Activated effector memory CD4-positive, alpha-beta T cell treated with Interleukin-2 at 50 U/mL for 16 hours (primary cell): Measurements from ENCODE around the gene HBA2.
"Not testable (repeated sequence)": the region's sequence is repeated elsewhere in the genome, so short reads cannot be mapped to it uniquely, and the experiment has no call there.

Source experiments
- DNase-seq: peaks from one replicate; pipeline ENCODE4 v3.0.0-alpha.2; 2020

The HBA2 gene

GRCh38 chr16:159136-159849 is 13.4 kb upstream of the HBA2 start:
- no peak for DNase-seq

- DNase-seq = not testable (repeated sequence)
Measured at GRCh38 chr16:160242-160641, 12.4 kb upstream of the HBA2 start.

- no peak for DNase-seq
Measured at GRCh38 chr16:160691-161190, 11.9 kb upstream of the HBA2 start.

GRCh38 chr16:162271-162991 is 10.2 kb upstream of the HBA2 start:
- DNase-seq = no peak

DNA sequence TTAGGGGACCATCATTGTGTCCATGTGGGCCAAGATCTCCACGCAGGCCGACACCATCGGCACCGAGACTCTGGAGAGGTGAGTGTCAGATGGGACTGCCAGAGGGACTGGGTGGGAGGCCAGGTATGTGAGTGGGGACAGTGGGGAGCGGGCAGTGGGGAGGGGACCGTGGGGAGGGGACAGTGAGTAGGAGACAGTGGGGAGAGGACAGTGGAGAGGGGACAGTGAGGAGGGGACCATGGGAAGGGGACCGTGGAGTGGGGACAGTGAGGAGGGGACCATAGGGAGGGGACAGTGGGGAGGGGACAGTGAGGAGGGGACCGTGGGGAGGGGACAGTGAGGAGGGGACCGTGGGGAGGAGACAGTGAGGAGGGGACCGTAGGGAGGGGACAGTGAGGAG is 9.5 kb upstream of the HBA2 start:
- DNase-seq = not testable (repeated sequence)

- not testable (repeated sequence) for DNase-seq
Measured at GRCh38 chr16:163696-164095, 9.0 kb upstream of the HBA2 start.

DNA sequence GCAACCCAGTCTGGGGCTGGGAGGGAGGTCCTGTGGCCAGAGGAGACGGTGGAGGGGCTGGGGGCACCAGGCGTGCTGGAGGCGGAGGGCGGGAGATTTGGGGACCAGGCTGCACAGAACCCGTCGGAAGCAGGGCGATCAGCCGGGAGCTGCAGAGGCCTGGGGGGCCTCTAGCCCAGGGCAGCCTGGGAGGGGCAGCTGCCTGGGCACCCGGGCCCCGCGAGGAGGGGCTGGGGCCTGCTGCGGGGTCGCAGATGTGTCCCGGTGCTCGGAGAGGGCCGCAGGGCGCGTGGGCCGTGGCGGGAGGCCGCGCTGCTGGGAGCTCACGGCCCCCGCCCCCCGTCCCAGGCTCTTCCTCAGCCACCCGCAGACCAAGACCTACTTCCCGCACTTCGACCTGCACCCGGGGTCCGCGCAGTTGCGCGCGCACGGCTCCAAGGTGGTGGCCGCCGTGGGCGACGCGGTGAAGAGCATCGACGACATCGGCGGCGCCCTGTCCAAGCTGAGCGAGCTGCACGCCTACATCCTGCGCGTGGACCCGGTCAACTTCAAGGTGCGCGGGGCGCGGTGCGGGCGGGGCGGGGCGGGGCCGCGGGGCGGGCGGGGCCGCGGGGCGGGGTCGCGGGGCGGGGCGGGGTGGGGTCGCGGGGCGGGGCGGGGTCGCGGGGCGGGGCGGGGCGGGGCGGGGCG is 8.4 kb upstream of the HBA2 start:
- DNase-seq = not testable (repeated sequence)

- DNase-seq = no peak
Measured at GRCh38 chr16:164827-165538, 7.7 kb upstream of the HBA2 start.

DNA sequence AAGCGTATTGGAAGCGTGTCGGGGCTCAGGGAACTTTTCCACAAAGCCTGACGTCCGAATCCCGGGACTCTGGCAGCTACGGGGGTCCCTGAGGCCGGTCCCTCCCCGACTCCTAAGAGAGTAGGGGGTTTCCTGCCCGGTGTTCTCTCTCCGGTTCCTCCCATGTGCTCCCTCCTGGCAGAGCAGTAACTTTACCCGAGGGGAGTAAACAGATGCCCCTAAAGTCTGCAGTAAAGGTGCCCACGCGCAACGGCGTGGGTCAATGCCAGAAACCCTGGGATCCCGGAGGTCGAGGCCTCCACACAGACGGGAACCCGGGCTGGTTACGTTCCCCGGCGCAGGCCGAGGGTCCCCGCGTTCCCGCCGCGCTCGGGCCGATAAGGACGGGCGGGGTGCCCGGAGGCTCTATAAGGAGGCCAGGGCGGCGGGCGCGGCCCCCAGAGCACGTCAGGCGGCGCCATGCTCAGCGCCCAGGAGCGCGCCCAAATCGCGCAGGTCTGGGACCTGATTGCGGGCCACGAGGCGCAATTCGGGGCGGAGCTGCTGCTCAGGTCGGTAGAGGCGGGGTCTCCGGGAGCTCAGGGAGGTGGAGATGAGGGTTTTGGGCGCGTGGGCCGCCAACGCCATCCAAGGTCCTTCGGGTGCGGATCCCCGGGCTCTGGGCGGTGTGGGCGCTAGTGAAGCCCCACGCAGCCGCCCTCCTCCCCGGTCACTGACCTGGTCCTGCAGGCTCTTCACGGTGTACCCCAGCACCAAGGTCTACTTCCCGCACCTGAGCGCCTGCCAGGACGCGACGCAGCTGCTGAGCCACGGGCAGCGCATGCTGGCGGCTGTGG is 6.9 kb upstream of the HBA2 start, which contains the start of gene HBM:
TSS of gene HBM (plus strand) at position 440 of the 836 bp plus-strand sequence. CDS start at position 460, 20 bp downstream.
- no peak for DNase-seq

- DNase-seq = no peak
Measured at GRCh38 chr16:166375-167121, 6.1 kb upstream of the HBA2 start.

GRCh38 chr16:167122-167690 is 5.5 kb upstream of the HBA2 start:
- no peak for DNase-seq

DNA sequence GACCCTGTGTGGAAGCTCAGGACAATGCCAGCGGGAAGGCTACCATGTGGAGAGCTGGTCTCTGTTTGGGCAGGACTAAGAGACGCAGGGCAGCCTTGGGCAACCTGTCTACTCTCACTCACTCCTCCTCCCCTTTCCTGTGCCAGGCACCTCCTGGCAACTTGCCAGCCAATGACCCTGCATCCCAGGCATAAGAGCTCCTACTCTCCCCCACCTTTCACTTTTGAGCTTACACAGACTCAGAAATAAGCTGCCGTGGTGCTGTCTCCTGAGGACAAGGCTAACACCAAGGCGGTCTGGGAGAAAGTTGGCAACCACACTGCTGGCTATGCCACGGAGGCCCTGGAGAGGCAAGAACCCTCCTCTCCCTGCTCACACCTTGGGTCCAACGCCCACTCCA is 4.3 kb upstream of the HBA2 start:
- DNase-seq = no peak

DNA sequence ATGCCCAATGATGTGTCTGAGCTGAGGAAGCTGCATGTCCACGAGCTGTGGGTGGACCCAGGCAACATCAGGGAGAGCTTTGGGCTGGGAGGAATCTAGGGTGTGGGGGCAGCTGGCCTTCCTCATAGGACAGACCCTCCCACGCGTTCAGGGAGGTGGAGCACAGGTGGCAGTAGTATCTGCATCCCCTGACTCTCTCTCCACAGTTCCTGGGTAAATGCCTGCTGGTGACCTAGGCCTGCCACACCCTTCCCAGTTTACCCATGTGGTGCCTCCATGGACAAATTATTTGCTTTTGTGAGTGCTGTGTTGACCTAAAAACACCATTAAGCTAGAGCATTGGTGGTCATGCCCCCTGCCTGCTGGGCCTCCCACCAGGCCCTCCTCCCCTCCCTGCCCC is 3.7 kb upstream of the HBA2 start:
- DNase-seq = no peak

DNA sequence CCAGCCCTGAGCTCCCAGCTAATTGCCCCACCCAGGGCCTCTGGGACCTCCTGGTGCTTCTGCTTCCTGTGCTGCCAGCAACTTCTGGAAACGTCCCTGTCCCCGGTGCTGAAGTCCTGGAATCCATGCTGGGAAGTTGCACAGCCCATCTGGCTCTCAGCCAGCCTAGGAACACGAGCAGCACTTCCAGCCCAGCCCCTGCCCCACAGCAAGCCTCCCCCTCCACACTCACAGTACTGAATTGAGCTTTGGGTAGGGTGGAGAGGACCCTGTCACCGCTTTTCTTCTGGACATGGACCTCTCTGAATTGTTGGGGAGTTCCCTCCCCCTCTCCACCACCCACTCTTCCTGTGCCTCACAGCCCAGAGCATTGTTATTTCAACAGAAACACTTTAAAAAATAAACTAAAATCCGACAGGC is 2.6 kb upstream of the HBA2 start:
- DNase-seq = not testable (repeated sequence)

GRCh38 chr16:170788-171187 is 1.9 kb upstream of the HBA2 start:
- no peak for DNase-seq

GRCh38 chr16:173211-173854 is 657 bp downstream of the HBA2 start:
- DNase-seq = not testable (repeated sequence)

DNA sequence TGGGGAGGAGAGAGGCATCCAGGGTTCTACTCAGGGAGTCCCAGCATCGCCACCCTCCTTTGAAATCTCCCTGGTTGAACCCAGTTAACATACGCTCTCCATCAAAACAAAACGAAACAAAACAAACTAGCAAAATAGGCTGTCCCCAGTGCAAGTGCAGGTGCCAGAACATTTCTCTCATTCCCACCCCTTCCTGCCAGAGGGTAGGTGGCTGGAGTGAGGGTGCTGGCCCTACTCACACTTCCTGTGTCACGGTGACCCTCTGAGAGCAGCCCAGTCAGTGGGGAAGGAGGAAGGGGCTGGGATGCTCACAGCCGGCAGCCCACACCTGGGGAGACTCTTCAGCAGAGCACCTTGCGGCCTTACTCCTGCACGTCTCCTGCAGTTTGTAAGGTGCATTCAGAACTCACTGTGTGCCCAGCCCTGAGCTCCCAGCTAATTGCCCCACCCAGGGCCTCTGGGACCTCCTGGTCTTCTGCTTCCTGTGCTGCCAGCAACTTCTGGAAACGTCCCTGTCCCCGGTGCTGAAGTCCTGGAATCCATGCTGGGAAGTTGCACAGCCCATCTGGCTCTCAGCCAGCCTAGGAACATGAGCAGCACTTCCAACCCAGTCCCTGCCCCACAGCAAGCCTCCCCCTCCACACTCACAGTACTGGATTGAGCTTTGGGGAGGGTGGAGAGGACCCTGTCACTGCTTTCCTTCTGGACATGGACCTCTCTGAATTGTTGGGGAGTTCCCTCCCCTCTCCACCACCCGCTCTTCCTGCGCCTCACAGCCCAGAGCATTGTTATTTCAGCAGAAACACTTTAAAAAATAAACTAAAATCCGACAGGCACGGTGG is 1.5 kb downstream of the HBA2 start:
- not testable (repeated sequence) for DNase-seq

DNA sequence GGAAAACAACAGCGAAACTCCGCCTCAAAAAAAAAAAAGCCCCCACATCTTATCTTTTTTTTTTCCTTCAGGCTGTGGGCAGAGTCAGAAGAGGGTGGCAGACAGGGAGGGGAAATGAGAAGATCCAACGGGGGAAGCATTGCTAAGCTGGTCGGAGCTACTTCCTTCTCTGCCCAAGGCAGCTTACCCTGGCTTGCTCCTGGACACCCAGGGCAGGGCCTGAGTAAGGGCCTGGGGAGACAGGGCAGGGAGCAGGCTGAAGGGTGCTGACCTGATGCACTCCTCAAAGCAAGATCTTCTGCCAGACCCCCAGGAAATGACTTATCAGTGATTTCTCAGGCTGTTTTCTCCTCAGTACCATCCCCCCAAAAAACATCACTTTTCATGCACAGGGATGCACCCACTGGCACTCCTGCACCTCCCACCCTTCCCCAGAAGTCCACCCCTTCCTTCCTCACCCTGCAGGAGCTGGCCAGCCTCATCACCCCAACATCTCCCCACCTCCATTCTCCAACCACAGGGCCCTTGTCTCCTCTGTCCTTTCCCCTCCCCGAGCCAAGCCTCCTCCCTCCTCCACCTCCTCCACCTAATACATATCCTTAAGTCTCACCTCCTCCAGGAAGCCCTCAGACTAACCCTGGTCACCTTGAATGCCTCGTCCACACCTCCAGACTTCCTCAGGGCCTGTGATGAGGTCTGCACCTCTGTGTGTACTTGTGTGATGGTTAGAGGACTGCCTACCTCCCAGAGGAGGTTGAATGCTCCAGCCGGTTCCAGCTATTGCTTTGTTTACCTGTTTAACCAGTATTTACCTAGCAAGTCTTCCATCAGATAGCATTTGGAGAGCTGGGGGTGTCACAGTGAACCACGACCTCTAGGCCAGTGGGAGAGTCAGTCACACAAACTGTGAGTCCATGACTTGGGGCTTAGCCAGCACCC is 2.6 kb downstream of the HBA2 start:
- no peak for DNase-seq
